Activated T-helper 1 cell treated with Interleukin-2 at 50 U/mL for 16 hours (primary cell): ENCODE data around the gene EFL1.

ENCODE experiments used
- DNase-seq: peaks from one replicate; pipeline ENCODE4 v3.0.0-alpha.2; 2020; ENCODE audit warnings: low read depth

The EFL1 gene

GRCh38 chr15:82081914-82082762 is 180.4 kb downstream of the EFL1 start:
- no peak for DNase-seq

GRCh38 chr15:82080774-82081173 is 181.8 kb downstream of the EFL1 start:
- DNase-seq: no peak
